DMS 273 treated with DMSO at 0.1 percent for 48 hours (cell line): Measurements from ENCODE around the gene ICAM2.

Experiments used
- DNase-seq: peaks from one replicate; lab custom pipeline; 2025; lab: John Stamatoyannopoulos, UW

ICAM2 gene

DNA sequence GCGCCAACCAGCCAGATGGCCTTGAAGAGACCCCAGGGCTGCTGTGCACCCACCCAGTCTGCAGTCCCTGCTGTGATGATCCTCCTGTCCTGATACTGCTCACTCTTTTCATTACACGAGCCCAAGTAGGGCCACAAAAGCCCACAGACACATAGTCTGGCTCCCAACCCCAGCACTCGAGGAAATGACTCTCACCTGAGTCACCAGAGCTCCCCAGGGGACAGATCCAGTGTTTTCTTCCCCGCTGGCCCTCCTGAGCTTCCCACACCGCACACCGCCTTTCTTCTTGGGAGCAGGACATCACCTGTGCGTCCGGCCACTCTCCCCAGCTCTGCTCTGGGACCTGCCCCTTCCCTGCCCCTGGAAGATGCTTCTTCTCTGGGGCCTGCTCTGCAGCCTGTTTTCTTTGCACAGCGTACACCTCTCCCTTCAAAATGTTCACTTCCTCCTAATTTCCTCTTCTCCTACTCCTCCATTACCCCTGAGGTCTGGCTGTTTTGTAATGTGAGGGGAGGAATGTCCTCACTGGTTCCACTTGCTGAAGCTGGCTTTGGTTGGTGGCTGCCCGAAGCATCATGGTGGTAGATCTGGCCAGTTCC lies 45.7 kb downstream of the ICAM2 start:
- DNase-seq: no peak

DNA sequence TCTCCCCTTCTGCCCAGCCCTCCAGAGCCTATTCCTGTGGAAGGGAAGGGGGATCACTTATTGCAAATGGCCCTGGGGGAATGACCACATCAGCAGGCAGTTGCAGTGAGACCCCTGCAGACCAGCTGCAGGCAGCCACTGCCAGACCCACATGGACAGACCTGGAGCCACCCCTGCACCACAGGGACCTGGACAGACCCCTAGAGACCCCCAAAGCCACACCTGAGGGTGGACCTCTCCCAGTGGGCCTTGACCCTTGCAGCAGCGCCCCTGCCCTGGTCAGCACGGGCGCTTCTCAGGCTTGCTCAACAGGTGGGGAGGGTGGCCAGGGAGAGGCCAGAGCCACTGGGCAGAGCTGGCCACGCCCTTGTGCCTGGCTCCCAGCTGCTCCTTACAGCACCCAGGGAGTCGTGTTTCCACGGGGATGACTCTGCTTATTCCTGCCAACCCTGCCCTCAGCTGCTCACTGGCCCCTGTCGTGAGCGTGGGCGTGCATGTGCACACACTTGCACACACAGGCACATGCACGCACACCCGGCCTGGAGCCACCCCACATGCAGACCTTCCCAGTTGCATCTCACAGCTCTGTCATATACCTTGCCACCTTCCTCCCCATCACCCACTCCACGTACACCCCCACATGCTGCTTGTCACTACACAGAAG lies 46.4 kb downstream of the ICAM2 start:
- DNase-seq: no peak

DNA sequence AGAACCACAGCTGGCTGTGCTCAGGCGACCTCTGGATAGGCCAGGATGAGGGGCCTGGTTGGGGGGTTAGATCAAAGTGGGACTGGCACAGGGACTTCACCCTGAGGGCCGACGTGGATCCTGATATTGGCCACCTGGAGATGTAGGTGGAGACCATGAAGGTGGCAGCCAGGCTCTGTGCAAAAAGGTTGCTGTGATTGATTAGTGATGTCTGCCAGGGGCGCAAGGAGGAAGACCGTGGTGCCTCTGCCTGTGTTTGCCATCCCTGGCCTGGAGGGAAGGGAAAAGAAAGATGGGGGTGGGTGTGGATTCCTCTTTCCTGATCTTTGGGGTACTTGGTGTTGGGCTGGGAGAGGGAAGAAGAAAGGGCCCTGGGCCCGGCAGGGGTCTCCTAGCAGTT lies 47.2 kb downstream of the ICAM2 start:
- DNase-seq: no peak

DNA sequence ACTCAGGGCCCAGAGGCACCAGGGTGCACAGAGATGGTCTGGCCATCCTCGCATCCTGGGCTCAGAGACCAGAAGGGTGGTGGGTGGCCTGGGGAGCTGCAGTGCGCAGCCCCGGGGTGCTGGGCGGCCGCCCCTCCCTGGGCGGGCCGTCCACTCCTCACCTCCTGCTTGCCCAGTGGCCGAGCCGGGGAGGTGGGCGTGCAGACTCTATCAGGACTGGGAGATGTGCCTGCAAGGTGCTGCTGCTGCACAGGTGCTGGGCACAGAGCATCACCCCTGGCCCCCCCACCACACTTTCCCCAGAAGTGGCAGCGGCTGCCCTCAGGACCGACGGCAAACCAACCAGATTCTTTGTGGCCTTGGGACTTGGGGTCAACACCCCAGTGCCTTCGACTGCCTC lies 47.6 kb downstream of the ICAM2 start, which contains the start of gene SCN4A:
SCN4A (minus strand) TSS at position 123 of the 400 bp plus-strand sequence; CDS start at position 46, 77 bp downstream.
- DNase-seq: no peak

DNA sequence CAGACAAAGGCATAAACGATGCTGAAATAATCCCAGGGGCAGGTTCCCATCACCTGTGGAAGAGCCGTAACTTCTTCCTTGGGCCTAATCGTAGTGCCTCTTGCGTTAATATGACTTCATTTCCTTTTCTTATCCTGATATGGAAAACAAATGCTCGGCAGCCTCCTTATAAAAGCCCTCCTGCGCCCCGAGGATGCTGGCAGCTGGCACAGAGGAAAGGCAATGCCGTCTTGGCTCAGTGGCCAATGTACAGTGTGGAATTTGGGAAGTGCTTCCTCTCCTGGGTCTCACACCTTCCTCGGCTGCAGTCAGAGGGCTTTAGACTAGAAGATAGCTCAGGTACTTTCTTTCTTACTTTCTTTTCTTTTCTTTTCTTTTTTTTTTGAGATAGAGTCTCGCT lies 51.2 kb downstream of the ICAM2 start:
- no peak for DNase-seq

DNA sequence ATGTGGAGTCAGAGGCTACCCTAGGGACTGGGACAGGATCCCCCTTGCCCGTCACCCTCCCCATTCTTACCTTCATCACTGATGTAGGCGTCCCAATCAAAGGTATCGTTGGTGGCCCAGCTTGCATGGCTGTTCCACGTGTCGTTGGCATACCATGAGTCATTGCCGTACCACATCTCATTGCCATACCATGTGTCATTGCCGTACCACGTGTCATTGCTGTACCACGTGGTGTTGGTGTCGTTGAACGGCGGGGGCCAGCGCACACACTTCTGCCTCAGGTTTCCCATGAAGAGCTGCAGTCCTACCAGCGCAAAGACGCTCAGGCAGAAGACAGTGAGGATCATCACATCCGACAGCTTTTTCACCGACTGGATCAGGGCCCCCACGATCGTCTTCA lies 52.5 kb downstream of the ICAM2 start:
- DNase-seq: no peak

DNA sequence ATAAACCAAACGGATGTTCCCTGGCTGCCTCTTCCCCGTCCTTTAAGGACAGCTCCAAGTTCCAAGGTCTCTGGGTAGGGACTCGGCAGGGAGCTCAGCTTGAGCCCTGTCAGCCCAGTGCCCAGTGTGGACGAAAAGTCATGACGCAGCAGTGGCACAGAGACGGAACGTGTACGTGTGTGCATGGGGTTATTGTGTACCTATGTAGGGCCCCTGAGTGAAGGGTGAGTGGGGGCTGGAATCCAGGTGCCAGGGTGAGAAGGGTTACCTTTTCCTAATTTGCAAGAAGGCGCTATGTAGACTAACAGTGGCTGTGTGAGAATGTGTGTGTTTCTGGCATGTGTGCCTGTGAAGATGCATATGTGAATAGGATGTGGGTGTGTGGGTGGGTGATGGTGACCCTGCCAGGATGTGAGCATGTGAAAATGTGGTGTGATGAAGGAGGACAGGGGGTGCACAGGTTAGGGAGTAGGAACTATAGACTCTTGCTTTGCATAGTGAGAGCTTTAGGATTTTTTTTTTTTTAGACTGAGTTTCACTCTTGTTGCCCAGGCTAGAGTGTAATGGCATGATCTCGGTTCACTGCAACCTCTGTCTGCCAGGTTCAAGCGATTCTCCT lies 53.7 kb downstream of the ICAM2 start:
- DNase-seq: no peak

DNA sequence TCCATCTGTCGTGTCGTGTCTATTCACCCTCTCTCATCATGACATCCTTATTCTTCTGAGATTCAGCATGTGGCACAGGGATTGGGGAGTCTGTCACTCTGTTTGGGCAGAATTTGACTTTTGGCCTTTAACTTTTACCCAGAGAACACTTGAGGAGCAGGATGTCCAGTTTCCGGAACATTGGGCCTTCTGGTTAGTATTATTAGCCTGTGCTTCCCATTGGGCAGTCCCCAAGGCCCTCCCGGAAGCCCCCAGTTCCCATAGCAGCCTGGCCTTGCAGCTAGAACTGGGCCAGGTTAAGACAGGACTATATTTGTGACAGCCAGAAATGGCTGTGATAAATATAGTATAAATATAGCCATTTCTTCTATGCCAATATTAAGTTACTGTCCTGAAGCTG lies 57.3 kb downstream of the ICAM2 start:
- no peak for DNase-seq

DNA sequence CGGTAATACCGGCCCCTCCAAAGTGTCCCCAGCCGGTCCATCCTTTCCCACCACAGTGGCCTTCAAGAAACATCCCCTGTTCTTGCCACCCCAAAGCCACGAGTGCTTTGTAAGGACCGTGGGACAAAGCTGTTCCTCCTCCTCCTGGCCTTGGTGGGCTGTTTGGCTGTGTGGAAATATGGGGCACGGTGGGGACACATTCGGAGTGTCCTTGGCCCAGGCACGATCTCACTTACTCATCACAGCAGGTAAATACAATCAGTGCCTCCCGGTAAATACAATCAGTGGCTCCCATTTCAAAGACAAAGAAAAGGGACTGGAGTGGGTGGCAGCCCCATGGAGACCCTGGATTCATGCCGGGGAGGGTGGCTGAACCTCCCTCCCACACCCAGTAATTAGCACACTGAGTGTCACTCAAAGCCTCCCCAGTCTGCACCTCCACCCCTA lies 58.1 kb downstream of the ICAM2 start:
- DNase-seq: no peak

DNA sequence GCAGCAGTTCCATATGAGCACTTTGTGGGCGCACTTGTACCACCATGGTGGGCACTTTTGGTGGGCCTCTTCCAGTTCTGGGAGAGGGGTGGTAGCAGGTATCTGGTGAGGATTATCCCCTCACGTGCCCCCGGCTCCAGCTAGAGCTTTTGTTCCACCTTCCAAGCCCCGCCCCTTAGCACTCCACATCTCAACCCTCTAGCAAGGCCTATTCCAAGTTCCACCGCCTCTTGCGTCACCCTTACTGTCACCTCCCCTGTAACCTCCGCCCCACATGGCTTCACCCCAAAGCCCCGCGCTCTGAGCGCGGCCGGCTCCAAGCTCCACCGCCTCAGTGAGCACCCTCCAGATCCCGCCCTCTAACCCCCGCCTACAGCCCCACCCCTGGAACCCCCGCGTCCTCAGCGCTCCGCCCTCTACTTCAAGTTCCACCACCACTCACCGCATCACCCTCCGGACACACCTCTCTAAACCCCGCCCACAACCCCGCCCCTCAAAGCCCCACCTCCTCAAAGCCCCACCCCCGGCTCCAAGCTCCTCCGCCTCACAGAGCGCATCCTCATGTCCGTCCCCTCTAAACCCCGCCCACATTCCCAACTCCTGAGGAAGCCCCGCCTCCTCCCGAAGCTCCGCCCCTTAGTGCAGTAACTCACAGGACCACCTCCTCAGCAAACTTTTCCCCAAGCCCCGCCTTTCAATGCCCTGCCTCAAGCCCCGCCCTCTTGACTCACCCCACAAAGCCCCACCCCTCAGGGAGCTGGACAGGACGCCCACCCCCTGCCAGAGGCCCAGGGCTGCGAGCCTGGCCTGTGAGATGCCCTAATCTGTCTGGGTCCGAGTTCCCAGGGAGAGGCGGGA lies 58.8 kb downstream of the ICAM2 start:
- no peak for DNase-seq

DNA sequence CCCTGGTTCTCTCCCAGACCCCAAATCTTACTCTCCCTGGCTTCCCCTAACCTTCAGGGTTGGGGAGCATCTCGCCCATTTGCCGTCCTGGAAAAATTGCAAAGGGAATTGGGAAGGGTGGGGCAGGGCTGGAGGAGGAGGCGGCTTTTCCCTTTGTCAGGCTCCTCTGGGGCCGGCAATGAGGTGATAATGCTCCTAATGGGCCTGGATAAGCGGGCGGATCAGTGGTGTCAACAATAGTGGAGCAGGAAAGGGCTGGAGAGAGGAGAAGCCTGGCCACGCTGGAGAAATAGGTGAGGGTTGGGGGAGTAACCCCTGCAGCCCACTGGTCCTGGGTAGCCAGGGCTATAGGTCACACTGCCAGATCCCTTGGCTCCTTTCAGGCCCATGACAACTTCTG lies 60.0 kb downstream of the ICAM2 start:
- DNase-seq: no peak

DNA sequence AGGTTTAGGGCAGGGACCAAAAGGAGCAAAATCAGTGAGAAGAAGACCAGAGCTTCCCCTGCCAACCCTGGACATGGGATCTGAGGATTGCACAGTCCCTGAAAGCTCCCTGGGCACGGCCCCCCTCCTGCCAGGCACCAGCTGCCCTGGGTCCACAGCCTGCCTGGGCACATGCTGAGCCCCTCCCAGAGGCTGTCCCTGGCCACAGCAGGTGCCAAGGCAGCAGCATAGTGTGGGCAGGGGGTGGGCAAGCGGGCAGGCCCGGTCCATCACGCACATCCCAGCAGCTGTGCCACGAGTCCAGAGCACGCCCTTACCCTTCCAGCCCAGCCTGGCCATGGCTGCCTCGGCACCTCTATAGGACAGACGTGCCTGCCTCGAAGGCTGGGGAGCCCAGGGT lies 60.4 kb downstream of the ICAM2 start:
- DNase-seq: no peak

DNA sequence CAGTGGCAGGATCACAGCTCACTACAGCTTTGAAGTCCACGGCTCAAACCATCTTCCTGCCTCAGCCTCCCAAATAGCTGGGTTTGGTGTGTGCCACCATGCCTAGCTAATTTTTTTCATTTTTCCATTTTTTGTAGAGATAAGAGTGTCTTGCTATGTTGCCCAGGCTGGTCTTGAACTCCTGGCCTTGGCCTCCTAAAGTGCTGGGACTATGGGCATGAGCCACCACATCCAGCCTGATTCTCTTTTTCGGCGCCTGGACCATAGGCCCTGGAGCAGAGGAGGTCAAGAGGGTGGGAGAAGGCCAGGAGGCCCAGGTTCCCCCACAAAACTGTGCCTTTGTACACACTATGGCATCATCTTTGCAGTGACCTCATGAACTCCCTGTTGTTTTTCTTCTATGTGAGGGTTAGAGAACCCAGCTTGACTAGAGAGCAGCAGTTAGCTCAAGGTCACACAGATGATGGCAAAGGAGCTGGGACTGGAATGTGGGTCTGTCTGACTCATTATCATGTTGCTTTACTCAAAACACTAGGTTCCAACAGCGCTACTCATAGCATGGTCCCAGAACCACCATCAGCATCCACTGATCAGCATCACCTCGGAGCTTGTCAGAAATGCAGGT lies 64.0 kb downstream of the ICAM2 start:
- DNase-seq: no peak

DNA sequence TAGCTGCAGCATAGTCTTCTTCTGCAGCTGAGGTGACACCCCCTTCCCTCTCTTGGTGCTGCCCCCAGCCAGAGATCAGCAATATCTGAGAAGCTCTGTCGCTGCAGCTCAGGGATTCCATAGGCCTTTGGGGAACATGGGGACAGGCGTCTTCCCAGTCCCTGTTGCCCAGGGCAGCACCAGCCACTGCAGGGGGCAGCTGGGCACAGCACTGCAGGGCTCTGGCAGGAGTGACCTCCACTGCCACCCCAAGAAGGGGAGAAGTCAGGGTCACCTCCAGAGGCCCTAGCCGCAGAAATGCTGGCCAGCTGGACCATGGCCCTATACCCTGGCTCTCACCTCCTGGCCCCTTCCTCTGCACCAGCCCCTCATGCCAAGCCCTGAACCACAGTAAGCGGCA lies 64.6 kb downstream of the ICAM2 start:
- no peak for DNase-seq

DNA sequence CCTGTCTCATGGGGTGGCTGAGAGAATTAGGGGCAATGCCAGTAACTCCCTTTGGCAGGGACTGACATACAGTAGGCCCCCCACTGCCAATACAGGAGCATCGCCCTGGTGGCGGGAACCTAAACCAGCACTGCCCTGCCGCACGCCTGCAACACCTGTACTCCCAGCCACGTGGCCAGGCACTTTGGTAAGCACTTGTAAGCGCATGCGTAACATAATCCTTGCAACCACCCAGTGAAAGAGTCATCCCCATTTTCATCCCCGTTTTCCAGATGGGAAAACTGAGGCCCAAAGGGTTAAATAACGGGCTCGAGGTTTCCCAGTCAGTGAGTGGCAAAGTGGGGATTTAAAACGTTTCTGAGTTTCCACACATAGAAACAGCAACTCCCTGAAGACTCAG lies 65.2 kb downstream of the ICAM2 start:
- DNase-seq: no peak

DNA sequence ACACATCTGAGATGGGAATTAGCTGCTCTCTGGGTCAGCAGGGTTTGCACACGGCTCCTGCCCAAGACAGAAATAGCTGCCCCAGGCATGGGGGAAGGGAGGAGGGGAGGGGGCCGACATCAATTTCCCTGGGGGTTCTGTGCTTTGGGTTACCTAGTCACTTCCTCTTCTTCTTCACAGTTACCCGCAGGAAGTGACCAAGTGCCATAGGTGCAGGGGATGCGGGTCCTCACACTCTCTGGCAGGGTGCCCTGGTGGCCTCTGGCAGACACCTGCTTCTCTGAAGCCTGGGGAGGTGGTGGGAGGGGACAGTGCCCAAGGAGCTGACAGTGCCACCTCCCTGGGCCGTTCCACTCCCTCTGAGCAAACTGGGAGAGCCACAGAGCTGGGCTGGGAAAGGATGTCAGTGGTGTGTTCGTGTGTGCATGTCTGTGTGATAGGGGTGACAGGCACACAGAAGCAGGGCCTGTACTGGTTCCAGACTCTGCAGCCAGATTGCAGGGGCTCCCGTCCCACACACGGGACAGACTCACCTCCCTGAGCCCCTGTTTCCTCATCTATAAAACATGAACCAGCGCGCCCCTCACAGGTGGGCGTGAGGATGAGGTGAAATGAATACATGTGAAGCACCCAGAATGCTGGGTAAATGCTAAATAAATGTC lies 65.9 kb downstream of the ICAM2 start:
- no peak for DNase-seq
